Measurements from ENCODE around the gene SYNGR3.

Gene SYNGR3

DNA sequence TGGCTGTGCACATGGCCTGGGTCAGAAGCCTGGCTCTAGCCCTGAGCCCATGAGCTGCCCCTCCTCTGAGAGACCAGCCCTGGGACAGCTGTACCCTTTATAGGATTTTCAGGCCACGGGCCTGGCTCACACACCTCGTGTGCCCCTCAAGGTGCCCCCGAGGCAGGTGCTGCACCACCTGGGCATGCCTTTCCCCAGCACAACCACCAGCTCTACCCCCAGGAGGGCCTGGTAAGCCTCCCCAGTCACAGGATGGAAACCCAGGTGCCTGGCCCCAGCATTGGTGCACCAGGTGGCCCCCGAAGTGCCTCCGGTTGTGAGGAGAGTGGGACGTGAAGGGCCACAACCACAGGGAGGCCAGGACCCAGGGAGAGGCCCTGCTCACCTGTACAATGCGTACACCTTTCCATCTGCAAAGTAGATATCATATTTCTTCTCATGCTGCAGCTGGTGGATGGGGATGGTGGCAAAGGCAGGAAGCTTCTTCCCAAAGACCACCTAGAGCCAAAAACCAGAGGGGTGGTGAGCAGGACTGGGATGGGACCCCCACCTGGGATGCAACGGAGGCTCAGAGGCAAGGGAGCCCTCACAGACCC, 13.6 kb downstream of the SYNGR3 start:
- TF ChIP-seq, protein P1, sequence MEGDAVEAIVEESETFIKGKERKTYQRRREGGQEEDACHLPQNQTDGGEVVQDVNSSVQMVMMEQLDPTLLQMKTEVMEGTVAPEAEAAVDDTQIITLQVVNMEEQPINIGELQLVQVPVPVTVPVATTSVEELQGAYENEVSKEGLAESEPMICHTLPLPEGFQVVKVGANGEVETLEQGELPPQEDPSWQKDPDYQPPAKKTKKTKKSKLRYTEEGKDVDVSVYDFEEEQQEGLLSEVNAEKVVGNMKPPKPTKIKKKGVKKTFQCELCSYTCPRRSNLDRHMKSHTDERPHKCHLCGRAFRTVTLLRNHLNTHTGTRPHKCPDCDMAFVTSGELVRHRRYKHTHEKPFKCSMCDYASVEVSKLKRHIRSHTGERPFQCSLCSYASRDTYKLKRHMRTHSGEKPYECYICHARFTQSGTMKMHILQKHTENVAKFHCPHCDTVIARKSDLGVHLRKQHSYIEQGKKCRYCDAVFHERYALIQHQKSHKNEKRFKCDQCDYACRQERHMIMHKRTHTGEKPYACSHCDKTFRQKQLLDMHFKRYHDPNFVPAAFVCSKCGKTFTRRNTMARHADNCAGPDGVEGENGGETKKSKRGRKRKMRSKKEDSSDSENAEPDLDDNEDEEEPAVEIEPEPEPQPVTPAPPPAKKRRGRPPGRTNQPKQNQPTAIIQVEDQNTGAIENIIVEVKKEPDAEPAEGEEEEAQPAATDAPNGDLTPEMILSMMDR (IDR thresholded peaks at IDR 0.05; ENCODE audit: low read depth, low read length, missing control alignments) = no peak
- DNase-seq (ENCODE audit: low read depth) = no peak
- H3K4me3 ChIP-seq (ENCODE audit: low read depth, low read length) = no peak overlapping the region

DNA sequence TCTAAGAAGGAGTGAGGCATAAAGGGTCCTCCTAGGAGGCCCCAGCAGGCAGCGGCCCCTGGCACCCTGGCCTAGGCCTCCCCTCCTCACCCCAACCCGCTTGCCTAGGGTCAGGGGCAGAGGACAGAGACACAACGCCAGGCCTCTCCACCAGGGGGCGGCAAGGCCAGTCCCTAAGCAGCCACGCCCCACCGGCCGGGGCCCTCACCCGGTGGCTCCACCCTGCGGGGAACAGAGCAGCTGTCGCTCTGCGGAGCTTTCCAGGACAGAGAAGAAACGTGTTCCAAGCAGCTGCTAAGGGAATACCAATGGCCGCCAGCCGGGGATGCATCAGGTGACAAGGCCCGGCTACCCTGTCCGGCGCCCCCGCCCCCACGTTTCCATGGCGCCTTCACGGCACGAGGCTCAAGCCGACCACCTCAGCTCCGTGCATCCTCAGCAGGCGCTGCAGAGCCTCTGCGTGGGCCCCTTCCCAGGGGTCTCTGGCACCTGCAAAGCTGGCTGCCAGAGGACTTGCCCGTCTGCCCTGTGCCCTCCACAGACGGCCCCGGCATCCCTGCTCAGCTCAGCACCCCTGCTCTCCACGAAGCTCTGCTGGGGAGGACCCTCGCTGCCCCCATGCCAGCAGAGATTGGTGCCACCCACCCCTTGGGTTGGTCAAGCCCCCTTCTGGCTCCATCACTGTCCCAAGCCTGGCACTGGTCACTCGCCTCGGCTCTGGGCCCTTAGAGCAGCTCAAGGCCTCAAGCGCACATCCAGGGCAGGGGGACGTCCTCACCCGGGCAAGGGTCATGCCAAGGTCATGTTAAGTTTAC, 14.3 kb downstream of the SYNGR3 start:
- no peak overlapping the region for H3K4me3 ChIP-seq (ENCODE audit: low read depth, low read length)
- no peak for DNase-seq (ENCODE audit: low read depth)
- TF ChIP-seq, protein P1 (IDR thresholded peaks at IDR 0.05; ENCODE audit: low read depth, low read length, missing control alignments) = peak; percentile 94

DNA sequence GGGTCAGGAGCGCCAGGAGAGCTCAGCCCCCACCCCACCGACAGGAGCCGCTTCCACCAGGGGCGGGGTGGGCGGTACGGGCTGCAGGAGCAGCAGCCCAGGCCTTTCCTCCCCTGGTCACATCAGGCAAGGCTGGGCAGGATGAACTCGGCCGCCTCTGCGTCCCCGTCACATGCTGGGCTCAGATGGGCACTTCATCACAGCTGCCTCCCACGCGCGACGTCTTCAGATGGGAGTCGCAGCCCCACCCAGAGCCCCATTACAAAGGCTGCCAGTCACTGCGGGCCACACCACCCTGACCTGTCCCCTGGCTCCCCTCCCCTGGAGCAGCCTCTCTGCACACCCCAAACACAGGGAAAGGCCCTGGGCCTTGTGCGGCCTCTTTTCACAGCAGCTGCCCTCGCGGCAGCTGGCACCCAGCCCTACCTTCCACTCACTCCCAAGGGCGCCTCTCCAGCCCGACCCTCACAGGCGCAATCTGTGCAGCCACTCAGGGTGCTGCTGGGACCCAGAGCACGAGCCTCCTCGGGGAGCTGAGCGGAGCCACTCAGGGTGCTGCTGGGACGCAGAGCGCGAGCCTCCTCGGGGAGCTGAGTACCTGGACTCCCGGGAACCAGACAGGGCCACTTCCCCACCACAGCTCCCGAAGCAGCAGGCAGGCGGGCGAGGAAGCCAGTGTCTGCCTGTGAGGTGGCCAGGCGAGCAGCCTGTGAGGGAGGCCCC, 15.2 kb downstream of the SYNGR3 start:
- DNase-seq (ENCODE audit: low read depth) = no peak
- no peak overlapping the region for H3K4me3 ChIP-seq (ENCODE audit: low read depth, low read length)
- TF ChIP-seq, protein P1 (IDR thresholded peaks at IDR 0.05; ENCODE audit: low read depth, low read length, missing control alignments) = no peak

DNA sequence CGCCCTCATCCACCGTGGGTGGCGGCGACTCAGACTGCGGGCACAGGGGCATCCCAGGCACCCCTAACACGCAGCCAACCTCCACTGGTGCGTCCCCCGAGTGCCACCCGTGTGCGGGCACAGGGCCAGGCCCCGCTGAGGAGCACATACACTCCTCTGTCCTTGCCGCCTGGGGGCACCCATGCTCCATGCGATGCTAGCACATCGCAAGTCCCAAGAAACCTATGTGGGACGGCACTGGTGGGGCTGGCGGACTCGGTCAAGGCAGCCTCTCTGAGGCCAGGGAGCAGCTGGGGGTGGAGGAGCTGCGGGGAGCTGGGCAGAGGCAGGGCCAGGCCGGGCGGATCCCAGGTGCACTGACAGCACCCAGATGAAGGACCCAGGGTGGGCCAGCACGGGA, 15.9 kb downstream of the SYNGR3 start:
- DNase-seq (ENCODE audit: low read depth) = no peak
- no peak overlapping the region for H3K4me3 ChIP-seq (ENCODE audit: low read depth, low read length)
- TF ChIP-seq, protein P1 (IDR thresholded peaks at IDR 0.05; ENCODE audit: low read depth, low read length, missing control alignments) = peak; percentile 45

DNA sequence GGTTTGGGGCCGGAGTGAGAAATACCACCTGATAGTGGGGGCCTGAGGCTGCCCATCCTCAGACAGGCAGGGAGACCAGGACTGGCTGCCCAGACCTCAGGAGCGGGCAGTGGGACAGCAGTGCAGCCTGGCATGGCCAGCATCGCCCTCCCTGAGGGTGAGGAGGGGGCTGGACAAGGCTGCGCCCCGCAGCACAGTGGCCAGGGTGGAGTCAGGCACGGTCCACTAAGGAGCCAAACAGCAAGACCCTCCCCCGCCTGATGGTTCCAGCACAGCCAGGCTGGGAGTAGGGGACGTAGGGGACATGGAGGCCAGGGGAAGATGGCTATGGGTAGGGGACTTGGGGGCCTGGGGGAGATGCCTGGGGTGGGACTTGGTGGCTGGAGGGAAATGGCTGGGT, 16.5 kb downstream of the SYNGR3 start:
- H3K4me3 ChIP-seq (ENCODE audit: low read depth, low read length) = no peak overlapping the region
- no peak for DNase-seq (ENCODE audit: low read depth)
- TF ChIP-seq, protein P1 (IDR thresholded peaks at IDR 0.05; ENCODE audit: low read depth, low read length, missing control alignments) = no peak

DNA sequence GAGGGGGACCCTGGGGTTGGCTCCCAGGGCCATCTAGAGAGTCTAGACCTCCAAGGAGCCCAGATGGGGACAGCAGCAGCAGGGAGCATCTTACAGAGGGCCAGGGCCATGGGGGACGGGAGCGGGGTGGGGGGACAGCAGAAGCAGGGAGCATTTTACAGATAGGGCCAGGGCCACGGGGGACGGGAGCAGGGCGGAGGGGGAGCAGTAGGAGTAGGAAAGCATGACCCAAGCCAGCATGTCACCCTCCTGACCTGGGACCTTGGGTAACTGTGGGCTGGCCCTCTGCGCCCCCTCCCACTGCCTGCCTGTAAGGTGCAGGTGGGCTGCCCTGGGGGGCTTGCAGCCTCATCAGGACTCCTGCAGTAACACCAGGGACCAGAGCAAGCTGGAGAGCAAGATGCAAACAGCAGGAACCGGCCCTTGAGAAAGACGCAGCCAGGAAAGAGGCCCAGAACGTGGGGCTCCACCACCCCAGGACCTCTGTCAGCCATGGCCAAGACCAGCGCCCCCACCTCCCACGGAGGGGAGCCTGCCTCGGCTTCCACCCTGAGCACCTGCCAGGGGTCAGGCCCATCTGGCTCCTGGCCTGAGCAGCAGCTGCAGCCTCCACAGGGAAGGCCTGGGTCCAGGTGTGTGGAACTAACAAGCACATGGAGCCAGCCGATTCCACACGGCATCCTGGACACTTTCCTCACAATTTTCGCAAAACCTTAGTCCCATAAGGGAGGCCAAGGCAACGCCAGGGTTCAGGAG, 17.5 kb downstream of the SYNGR3 start:
- DNase-seq (ENCODE audit: low read depth) = no peak
- TF ChIP-seq, protein P1 (IDR thresholded peaks at IDR 0.05; ENCODE audit: low read depth, low read length, missing control alignments) = no peak
- peak overlapping the region; percentile 83 for H3K4me3 ChIP-seq (ENCODE audit: low read depth, low read length)
